Skin epidermis (tissue), 12 donors: ENCODE data around the gene GLE1.
"Not testable (repeated sequence)": the region's sequence is repeated elsewhere in the genome, so short reads cannot be mapped to it uniquely, and the experiment has no call there.

Experiments used
- H3K27ac ChIP-seq, 21 experiments: fragments of 200-600 bp; sonication (generic) in 11 of 21; one replicate each; pipeline ENCODE4 v1.5.0; 2020; ENCODE audit warnings: mild to moderate bottlenecking in 3 of 21, inconsistent platforms in 2 of 21, moderate library complexity in 2 of 21
- H3K4me3 ChIP-seq, 7 experiments: fragments of 200-600 bp; sonication (generic) in 2 of 7; one replicate each; pipeline ENCODE4 v1.5.0; 2020; ENCODE audit warnings: inconsistent platforms in 2 of 7, mild to moderate bottlenecking in 2 of 7, moderate library complexity in 1 of 7

Gene GLE1

GRCh38 chr9:128585155-128585554 lies 80.6 kb downstream of the GLE1 start:
- not testable (repeated sequence) for H3K27ac ChIP-seq, H3K4me3 ChIP-seq

GRCh38 chr9:128586934-128587333 lies 82.4 kb downstream of the GLE1 start:
- not testable (repeated sequence) for H3K4me3 ChIP-seq, H3K27ac ChIP-seq

- no peak overlapping the region for H3K4me3 ChIP-seq
- no peak overlapping the region for H3K27ac ChIP-seq
Measured at GRCh38 chr9:128587453-128587852, 82.9 kb downstream of the GLE1 start.

GRCh38 chr9:128588581-128589233 lies 84.2 kb downstream of the GLE1 start:
- Histone ChIP-seq H3K4me3 (no peak overlapping the region), H3K27ac (no peak overlapping the region)
